Activated CD8-positive, alpha-beta memory T cell treated with anti-CD3 and anti-CD28 coated beads for 36 hours (primary cell): ENCODE results near the gene ZNF618. TPM values are rescaled to one million over a fixed set of nuclear protein-coding genes. Genes with fewer than 3 reads are reported as not detected.

Experiments used
- CTCF ChIA-PET: fragments of 350-600 bp; sonication (Branson Sonifier 250); formaldehyde crosslinking; loops from one replicate; lab custom pipeline; 2021; ENCODE audit warnings: antibody characterized with exemption; lab: Charles Lee
- POLR2A ChIA-PET: fragments of 350-600 bp; sonication (Branson Sonifier 250); formaldehyde crosslinking; loops from one replicate; lab custom pipeline; 2021; ENCODE audit warnings: antibody characterized with exemption; lab: Charles Lee
- total RNA-seq, 2 experiments: library from RNA; stranded (reverse); gene quantifications; one replicate each; pipeline ENCODE4 v1.2.3, GENCODE V29; 2021

Gene ZNF618
- total RNA-seq, 2 experiments from 2014 or later, result 0.36 TPM

DNA sequence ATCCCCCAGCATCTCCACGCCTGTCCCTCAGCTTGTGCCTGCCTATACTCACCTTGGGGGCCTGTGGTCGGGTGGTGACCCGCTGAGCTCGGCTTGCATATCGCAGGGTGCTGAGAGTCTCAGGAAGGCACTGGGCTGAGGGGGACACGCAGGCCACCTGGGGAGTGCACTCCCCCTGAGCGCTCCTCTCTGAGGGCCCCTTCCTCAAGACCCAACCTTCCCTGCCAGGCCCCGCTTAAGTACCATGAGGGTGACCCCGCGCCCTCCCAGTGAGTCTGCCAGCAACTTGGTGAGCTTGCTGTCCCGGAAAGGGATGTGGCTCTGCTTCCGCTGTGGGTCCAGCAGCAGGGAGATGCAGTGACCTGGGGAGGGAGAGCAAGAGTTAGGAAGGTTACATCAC, 218.9 kb downstream of the ZNF618 start:
- POLR2A ChIA-PET, result no interaction called here
- CTCF ChIA-PET, result interaction anchor here (1.5 kb wide), 1 partner anchor 13 kb away, joined by 6 read pairs; no protein-coding TSS in a partner anchor

DNA sequence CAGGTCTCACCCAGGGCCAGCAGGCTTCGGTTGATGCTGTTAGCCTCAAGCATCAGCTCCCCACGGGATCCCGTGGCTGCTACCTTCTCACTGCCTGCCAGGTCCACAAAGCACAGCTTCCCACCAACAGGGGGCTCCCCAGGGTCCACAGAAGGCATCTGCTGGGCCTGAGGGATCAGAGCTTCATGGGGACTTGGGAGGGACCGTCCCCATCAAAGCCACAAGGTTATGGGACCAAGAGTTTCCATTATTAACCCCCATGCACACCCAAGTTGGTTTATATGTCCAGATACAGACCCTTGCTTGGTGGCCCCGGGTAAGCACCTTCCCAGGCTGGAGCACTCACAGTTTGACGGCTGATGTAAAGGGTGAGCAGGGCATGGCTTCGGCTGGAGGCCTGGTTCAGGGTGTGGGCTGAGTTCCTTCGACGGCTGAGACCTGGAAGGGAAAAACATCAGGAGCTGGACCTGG, 220.0 kb downstream of the ZNF618 start:
- CTCF ChIA-PET, result interaction anchor here (1.5 kb wide), 1 partner anchor 14 kb away, joined by 6 read pairs; no protein-coding TSS in a partner anchor
- POLR2A ChIA-PET, result no interaction called here

DNA sequence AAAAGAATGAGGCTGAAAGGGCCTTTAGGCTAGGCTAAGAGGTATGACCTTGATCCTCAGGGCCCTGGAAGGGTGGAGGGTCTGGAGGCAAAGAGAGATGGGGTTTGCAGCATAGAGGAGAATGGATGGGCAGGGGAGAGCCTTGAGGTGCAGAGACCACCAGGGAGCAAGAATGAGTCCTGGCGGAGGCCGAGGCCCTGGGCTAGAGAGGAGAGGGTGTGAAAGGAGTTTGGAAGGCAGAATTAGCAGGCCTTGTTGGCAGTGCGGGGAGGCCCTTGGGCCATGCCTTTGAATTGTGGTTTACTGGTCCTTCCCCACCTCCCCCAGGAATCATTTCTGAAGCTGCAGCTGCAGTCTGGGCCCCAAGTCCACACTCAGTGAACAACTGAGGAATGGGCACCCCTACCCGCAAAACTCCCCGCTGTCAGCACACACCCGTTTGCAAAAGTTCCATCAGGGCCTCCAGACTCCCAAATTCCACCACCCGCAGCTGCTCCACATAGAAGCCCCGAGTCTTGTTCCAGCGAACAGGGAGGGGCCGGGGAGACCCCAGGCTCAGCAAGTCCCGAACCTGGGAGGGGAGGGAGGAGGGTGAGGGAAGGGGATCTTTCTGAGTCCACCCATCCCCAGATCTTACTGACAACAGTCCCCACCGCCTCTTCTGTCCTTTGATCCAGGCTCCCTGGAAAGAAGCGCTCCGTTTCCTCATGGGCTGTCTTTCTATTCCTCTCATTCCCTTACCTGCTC, 220.9 kb downstream of the ZNF618 start:
- POLR2A ChIA-PET, result no interaction called here

DNA sequence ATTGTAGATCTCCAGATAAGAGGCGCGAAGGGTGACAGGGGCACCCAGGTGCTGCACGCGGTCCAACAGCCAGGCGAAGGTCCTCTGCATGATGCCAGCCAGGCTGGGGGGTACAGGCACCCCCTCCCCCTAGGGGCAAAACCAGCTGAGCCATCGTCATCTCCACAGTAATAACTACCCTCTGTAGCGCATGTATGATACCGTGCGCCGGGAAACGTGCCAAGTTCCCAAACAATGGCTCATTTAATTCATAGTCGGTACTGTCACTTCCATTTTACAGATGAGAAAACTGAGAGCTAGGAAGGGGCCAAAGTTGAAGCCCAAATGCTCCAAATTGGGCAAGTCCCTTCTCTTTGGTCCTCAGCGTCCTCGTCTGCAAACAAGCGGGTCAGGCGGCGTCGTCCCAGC, 221.5 kb downstream of the ZNF618 start:
- POLR2A ChIA-PET, result no interaction called here
- CTCF ChIA-PET, result interaction anchor here (1.2 to 2.4 kb wide), 2 partner anchors 11 to 15 kb away, joined by 4 to 8 read pairs; no protein-coding TSS in a partner anchor

More for the DNA sequence above, 220.9 kb downstream of the ZNF618 start:
- CTCF ChIA-PET, result interaction anchor here (1.2 kb wide), 1 partner anchor 11 kb away, joined by 4 read pairs; no protein-coding TSS in a partner anchor

DNA sequence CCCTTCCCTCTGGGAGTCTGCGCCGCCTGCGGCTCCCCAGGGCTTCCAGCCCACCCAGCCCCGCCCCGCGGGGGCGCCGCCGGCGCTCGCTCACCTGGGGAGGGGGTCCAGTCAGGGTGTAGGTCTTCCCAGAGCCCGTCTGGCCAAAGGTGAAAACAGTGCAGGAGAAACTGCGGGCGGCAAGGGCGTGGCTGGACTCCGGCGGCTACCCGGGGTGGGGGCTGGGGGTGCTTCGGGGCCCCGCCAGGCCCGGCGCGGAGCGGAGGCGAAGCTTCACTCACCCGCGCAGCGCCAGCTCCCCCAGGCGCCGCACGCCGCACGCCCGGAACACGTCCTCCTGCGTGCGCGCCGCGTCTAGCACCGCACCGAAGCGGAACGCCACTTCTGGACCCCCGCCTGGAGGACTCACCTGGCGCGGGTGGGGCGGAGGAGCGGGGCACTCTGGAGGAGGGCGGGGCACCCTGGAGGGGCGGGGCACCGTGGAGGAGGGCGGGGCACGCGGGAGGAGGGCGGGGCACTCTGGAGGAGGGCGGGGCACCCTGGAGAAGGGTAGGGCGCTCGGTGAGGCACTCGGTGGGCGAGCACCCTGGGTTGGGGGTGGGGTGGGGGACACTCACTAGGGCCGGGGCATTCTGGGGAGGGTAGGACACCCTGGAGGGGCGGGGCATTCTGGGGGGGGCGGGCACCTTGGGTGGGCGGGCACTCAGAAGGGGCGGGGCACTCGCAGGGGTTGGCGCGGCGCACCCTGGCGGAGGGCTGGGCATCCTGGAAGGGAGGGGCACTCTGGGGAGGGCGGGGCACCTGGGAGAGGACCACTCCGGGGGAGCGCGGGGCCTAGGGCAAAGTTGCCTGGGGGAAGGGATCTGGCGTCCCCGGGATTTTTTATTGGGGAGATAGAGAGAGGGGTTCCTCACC, 222.2 kb downstream of the ZNF618 start:
- ChIA-PET POLR2A (no interaction called here), CTCF (interaction anchor here (1.2 to 2.4 kb wide), 2 partner anchors 10 to 16 kb away, joined by 4 to 8 read pairs; no protein-coding TSS in a partner anchor)

DNA sequence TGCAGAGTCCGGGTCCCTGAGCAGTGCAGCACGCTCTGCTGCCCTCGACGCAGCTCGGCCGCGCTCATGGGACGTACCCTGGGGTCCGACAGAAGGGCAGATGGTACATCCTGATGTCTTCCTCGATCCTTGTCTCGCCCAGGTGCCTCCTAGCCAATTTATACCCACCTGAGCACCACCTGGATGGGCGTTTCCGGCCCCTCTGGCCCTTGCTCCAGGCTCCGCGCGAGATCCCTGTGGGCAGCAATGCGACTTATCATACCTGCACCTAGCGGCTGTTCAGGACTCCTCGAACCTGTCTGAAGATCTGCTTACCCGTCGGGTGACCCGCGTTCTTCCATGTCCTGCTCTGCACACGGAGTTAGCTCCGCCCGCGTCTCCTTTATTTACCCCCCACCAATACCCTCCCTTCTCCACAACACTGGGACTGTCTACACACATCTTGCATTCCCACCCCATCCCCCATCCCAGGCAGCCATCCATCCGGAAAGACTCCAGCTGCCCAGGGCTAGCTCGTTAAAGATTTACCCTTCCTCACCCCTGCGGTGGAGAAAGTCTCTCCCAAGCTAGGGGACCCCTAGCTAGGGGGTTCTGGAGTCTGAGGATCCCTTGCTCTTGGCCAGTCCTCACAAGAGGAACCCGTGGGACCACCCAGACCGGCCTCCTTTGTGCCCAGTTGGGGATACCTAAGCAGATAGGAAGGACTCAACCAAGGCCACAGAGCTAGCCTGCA, 223.0 kb downstream of the ZNF618 start, which contains the start of gene KIF12:
KIF12 (minus strand) TSS at position 357 of the 733 bp plus-strand sequence; CDS start at position 341, 16 bp downstream.
- CTCF ChIA-PET, result interaction anchor here (0.6 to 2.4 kb wide), 3 partner anchors 17 to 645 kb away, joined by 3 to 8 read pairs (median 3); no protein-coding TSS in a partner anchor
- POLR2A ChIA-PET, result no interaction called here

DNA sequence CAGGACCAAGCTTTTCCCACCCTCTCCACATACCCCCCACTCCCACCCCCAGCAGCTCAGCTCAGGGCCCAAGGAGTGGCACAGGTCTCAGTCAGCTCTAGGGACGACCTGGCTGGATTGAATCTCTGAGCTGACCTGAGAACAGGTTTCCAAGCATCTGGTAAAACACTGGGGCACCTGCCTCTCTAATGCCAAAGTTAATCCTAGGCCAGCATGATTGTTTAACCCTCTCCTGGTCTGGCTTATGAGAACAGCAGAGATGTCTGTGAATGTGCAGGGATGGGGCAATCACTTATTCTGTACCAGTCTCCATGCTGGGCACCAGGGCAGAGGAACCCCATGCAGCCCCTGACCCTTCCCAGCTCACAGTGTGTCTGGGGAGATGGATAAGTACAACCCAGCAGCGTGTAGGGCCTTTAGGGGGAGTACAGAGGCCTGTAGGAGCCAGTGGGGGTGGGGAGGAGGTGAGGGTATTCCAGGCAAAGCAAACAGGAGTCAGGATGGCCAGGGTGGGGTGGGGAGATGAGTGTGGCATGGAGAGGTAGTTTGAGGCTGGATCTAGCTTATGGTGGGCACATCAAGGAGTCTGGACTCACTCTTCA, 223.7 kb downstream of the ZNF618 start:
- ChIA-PET CTCF (interaction anchor here (0.6 to 2.4 kb wide), 2 partner anchors 17 to 646 kb away, joined by 3 to 8 read pairs; no protein-coding TSS in a partner anchor), POLR2A (no interaction called here)

DNA sequence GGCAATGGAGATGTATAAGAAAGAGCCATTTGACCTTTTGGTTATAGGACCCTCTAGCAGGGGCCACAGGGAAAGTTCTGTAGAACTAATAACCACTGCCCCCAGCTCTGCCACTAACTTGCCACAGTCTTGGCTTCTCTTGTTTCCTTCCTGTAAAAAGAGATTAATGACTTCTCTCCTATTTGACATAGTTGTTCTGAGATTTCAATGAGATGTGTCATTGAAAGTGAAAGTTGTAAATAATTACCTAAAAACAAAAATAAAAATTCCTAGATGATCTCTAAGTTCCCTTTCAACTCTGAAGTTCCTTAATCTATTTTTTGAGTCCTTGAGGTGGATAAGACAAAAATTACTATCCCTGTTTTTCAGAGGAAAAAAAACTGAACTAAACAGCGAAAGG, 224.4 kb downstream of the ZNF618 start:
- POLR2A ChIA-PET, result no interaction called here
- CTCF ChIA-PET, result no interaction called here

DNA sequence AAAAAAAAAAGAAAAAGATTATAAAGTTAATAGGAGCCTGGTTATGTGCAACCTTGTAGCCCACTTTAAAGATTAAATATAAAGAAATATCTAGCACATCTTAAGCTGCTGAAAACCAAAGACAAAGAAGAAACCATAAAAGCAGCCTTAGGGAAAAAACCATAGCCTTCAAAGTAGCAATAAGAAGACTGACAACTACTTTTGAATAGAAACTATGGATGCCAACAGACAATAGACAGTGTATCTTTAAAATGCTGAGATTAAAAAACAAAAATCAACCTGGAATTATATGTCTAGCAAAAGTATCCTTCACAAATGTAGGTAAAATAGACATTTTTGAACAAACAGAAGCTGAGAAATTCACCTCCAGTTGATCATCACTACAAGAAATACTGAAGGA, 226.4 kb downstream of the ZNF618 start:
- ChIA-PET POLR2A (no interaction called here), CTCF (no interaction called here)

DNA sequence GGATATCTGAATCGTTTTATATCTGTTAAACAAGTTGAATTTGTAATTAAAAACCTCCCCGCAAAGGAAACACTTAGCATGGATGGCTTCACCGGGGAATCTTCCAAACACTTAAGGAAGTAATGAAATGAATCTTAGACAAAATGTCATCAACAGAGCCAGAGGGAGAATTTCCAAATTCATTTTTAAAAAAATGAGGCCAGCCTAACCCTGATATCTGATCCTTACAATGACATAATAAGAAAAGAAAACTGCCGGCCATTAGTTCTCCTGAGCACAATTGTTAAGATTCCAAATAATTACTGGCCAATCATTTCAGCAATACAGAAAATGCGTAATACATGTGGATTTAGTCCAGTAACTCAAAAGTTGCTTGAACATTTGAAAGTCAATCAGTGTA, 229.1 kb downstream of the ZNF618 start:
- CTCF ChIA-PET, result interaction anchor here (4.1 kb wide), 1 partner anchor 185 kb away, joined by 26 read pairs; no protein-coding TSS in a partner anchor
- POLR2A ChIA-PET, result no interaction called here

Other genes starting within 250 kb of the ZNF618 start
- gene AMBP, start 202.0 kb downstream of the ZNF618 start, total RNA-seq, result not detected
- not detected for gene KIF12, start 223.0 kb downstream of the ZNF618 start, total RNA-seq